Measurements from ENCODE around the gene LCN10.

Gene LCN10

DNA sequence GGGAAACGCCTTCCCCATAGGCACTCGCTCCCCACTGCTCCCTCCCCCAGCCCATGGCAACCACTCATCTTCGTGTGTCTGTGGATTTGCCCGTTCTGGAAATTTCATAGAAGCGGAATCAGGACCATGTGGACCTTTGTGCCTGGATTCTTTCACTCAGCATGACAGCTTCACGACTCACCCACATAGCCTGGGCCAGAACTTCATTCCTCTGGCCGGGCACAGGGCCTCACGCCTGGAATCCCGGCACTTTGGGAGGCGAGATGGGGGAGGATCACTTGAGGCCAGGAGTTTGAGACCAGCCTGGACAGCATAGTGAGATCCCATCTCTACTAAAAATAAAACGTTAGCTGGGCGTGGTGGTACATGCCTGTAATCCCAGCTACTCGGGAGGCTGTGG lies 42.4 kb downstream of the LCN10 start:
- DNase-seq (ENCODE audit: low spot score) = no peak

- no peak for DNase-seq (ENCODE audit: low spot score)
Measured at GRCh38 chr9:136698635-136699246, 44.0 kb downstream of the LCN10 start.

- no peak for DNase-seq (ENCODE audit: low spot score)
Measured at GRCh38 chr9:136697821-136698526, 44.8 kb downstream of the LCN10 start.

DNA sequence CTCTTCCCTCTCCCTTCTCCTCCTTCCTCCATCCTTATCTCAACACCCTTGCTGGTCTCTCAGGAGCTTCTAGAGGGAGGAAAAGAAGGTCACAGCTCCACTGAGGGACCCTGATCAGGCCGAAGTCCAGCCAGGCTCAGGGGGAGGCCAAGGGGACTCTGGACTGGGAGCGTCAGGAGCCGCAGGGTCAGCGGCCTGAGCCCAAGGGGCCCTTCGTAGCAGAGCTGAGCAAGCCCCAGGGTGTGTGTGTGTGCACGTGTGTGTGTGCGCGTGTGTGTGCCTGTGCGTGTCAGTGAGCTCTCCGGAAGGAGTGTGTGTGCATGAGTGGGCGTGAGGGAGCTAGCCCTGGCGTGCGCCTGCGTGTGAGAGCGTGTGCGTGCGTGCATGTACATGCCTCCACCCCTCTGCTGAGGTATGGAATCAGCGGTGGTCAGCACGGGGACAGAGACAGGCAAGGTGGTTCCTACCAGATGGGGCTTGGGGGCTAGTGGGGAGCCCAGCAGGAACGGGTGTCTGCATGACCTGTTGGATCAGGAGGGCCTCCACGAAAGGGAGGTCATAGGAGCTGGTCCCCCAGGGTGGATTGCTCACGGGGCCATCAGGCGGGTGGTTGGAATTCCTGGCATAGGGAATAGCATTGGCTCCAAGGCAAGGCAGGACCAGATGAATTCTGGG lies 45.5 kb downstream of the LCN10 start:
- no peak for DNase-seq (ENCODE audit: low spot score)

GRCh38 chr9:136696502-136696901 lies 46.2 kb downstream of the LCN10 start:
- DNase-seq (ENCODE audit: low spot score) = no peak

DNA sequence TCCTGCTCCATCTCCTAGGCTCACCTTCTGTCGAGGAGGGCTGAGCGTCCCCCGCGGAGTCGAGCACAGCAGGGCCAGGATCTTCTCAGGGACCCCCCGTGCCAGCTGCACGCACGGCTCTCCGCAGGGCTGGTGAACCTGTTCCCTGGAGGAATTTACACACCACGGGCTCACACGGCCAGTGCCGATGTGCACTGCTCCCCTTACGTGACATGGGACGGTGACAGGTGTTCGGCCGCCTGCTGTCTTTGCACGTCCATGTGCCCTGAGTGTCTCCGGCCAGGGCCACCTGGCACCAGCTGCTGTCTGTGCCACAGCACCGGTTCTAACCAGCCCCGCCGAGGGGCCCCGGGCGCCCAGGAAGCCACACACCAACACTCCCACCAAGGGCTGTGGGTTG lies 46.8 kb downstream of the LCN10 start:
- DNase-seq (ENCODE audit: low spot score) = no peak

DNA sequence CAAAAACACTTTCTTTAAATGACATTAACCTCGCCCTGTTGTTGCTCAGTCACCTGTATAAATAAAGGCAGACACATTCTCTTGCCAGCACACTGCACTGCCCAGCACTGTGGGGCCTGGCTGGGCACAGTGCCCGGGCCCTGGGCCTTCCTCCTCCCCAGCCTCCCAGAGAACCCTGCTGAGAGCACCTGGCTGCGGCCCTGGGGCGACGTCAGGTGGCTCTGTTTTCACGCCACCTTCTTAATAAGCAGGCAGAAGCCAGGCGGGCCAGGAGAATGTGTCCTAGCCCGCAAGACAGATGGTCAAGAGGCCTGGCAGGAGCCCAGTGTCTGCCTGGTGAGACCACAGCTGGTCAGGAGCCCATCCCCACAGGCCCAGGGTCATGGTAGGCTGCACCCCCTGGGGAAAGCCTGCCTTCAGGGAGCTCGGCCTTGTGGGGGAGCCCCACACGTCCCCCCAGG lies 47.3 kb downstream of the LCN10 start:
- DNase-seq (ENCODE audit: low spot score) = no peak

DNA sequence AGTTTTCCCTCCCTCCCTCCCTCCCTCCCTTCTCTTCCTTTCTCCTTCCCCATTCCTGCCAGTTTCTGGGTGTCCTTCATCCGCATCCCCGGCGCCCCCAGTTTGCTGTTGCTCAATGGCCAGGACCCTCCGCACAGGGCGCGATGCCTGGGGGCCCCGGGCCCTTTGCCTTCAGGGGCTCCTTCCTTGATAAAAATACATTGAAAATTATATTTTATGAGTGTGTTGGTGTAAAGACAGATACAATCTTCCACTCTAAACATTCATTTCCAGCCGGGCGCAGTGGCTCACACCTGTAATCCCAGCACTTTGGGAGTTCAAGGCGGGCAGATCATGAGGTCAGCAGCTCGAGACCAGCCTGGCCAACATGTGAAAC lies 47.9 kb downstream of the LCN10 start:
- DNase-seq (ENCODE audit: low spot score) = no peak

GRCh38 chr9:136694163-136694871 lies 48.4 kb downstream of the LCN10 start:
- peak; percentile 41 for DNase-seq (ENCODE audit: low spot score)

DNA sequence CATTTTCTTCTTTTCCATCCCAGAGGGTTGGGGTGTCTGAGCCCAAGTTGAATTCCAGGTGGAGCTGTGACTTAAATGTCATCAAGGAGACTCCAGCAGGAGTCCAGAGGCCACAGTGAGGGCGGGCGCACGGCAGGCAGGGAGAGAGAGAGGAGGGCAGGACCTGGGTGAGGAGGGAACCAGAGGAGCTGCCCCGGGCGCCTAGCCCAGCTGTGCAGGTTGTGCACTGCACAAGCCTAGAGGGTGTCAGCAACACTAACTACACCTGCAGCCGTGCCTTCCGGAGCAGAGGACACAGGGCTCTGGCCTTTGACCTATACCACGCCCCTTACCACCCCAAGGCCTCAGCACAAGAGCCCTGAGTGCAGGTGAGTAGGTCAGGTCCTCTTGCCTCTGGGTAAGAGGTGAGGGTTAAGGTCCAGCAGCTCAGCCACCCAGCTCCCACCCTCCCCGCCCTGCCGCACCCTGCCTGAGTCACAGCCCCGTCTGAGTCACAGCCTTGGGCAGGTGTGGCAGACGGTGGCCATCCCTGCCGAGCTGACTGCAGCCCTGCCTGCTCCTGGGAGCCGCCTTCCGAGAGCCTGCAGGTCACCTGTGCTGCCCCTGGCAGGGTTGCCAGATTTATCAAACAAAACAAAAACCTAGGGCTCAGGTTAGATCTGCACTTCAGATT lies 49.1 kb downstream of the LCN10 start:
- DNase-seq (ENCODE audit: low spot score) = no peak

DNA sequence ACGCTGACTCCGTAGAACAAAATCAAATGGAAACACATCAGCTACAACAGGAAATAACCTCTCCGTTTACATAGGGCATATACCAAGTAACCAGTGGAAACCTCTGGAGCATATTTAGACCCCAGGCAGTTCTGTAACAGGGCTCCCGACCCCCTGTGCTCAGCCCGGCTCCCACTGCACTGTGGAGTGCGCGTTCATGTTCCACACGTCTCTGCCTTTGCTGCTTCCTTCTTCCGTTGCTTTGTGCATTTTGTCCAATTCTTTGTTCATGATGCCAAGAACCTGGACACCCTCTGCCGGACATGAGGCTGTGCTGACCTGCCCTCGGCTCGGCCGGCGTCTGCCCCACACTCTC lies 49.6 kb downstream of the LCN10 start:
- DNase-seq (ENCODE audit: low spot score) = no peak

GRCh38 chr9:136692185-136693134 lies 50.3 kb downstream of the LCN10 start:
- DNase-seq (ENCODE audit: low spot score) = no peak

DNA sequence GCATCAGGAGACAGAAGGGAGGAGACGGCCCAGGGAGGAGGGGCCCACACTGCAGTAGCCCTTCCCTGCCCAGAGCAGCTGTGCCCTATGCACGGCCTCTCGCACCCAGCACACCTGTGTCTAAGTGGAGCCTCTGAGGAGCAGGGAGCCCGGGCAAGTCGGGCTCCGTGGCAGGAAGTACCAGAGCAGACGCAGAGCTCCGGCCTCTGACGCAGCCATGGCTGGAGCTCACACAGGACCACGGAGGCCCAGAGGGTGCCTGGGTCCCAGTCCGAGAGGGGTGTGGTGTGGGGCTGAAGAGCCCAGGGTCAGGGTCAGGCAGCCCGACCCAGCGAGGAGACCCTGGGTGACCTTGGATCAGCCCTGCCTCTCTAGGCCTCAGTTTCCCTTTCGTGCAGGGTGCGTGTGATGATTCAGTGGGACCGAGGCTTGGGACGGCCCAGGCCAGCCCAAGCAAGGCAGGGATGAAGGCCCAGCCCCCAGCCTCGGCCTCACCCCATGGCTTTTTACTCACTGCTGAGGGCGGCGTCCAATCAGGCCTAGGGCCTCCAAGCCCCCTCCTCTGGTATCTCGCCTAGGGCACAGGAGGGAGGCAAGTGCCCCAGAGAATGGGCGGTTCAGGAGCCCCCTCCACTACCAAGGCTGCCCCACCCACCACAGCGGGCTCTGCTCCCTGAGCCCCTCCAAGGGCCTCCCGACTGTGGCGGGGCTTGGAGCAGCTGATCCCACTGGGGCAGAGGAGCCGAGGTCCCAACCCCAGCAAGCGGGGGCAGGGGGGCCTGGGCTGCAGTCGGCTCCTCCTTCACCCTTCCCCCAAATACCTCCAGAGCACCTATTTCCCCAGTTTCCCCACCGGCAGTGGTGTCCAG lies 51.2 kb downstream of the LCN10 start:
- no peak for DNase-seq (ENCODE audit: low spot score)

DNA sequence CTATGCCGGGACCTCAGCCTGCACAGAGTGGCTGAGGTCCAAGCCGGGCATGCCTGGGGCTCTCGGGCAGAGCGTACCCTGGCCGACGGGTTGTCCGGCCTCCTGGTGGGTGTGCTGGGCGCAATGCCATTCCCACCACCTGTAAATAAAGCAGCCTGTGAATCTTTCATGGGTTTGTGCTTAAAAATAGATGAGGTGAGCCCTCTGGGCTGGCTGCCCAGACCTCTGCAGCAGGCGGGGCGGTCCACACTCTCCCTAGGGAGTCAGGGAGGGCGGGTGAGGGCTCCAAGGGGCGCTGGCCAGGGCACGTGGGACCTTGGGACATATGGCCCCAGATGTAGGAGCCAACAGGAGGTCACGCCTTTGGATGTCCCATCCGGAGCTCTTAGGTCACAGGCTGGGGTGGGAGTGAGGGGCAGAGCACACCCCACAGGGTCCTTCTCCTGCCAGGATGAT lies 51.9 kb downstream of the LCN10 start:
- DNase-seq (ENCODE audit: low spot score) = no peak

GRCh38 chr9:136690104-136690805 lies 52.5 kb downstream of the LCN10 start:
- DNase-seq (ENCODE audit: low spot score) = no peak

DNA sequence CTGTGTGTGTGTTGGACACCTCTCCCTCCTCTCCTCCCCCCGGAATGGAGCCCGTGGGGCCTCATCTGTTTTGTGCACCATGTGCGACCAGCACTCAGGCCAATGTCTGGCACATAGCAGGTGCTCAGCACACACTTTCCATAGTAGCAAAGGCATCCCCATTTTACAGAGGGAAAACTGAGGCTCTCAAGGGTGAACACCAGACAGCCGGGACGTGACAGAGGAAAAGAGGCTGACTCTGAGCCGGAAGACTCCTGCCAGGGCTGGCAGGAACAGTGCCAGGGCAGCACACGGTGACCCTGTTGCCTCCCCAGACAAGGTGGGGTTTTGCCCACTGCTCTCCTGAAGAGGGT lies 53.7 kb downstream of the LCN10 start:
- DNase-seq (ENCODE audit: low spot score) = no peak

DNA sequence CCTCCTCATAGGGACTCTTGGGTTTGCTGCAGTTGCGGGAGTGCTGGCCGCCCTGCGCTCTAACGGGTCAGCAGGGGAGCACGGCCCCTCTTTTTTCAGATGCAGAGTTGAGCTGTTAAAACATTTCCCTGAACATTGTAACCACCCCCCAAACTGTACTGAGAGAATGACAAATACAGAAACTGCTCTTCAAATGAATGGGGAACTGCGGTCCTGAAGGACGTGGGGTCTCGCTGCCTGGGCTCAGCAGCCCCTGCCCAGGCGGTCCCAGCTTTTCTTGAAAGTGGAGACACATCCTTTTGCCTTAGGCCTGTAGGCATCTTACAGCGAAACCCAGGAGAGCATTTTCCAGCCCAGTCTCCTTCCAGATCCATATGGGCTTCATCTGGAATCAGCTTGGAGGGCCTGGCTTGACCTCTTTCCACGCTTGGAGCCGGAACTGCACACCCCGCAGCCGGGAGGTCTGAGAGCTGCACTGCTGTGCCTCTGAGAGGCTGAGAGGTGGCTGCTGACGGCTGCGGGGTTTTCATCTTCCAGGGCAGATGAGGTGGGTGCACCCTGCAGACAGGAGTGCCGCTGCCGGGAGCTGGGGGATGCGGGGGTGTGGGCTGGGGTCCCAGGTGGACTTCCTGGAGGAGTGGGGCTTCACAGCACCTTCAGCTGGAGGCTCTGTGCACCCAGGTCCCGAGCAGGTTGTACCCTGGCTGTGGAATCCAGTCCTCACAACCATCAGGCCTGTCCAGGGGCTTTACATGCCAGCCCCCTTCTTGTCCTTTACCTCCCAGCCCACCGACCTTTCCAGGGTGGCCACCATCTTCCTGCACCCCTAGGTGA lies 54.2 kb downstream of the LCN10 start:
- no peak for DNase-seq (ENCODE audit: low spot score)

Data from NAMALWA (cell line).